GM23338 (cell line): ENCODE measurements around the gene KCNAB1. TPM values are rescaled to one million over a fixed set of nuclear protein-coding genes. Genes with fewer than 3 reads are reported as not detected.

ENCODE experiments used
- ATAC-seq: fragments of 200-7000 bp; cut with Tn5 transposase; 3 replicates; pipeline ENCODE4 v1.9.1; 2020
- DNase-seq: peaks from one replicate; pipeline ENCODE4 v3.0.0-alpha.2; 2015; ENCODE audit warnings: low spot score
- H2AFZ ChIP-seq: fragments of 200-600 bp; sonication (generic); 2 replicates; pipeline ENCODE4 v1.8.0; 2016; ENCODE audit warnings: antibody characterized with exemption, mild to moderate bottlenecking, moderate library complexity
- H3F3A ChIP-seq: fragments of 200-600 bp; sonication (generic); replicated peaks from 2 replicates; pipeline ENCODE4 v1.8.0; 2017; ENCODE audit warnings: antibody characterized with exemption, mixed run types, low read depth
- H3K27ac ChIP-seq: fragments of 200-600 bp; sonication (generic); 2 replicates; pipeline ENCODE4 v1.6.1; 2016; ENCODE audit warnings: low read depth
- H3K27me3 ChIP-seq: fragments of 200-600 bp; sonication (generic); 2 replicates; pipeline ENCODE4 v1.8.0; 2016; ENCODE audit warnings: mild to moderate bottlenecking, mixed run types, moderate library complexity; ENCODE audit not compliant: insufficient read depth
- H3K36me3 ChIP-seq: fragments of 200-600 bp; sonication (generic); 2 replicates; pipeline ENCODE4 v1.8.0; 2016; ENCODE audit warnings: mild to moderate bottlenecking; ENCODE audit not compliant: insufficient read depth
- H3K4me1 ChIP-seq: fragments of 200-600 bp; sonication (generic); 2 replicates; pipeline ENCODE4 v1.8.0; 2016; ENCODE audit warnings: mild to moderate bottlenecking, moderate library complexity; ENCODE audit not compliant: insufficient read depth
- H3K4me2 ChIP-seq: fragments of 200-600 bp; sonication (generic); 2 replicates; pipeline ENCODE4 v1.7.1; 2017; ENCODE audit warnings: mixed run types
- H3K4me3 ChIP-seq: fragments of 200-600 bp; sonication (generic); 2 replicates; pipeline ENCODE4 v1.6.1; 2016; ENCODE audit warnings: mixed run types
- H3K79me2 ChIP-seq: fragments of 200-600 bp; sonication (generic); replicated peaks from 2 replicates; pipeline ENCODE4 v1.8.0; 2017; ENCODE audit warnings: mild to moderate bottlenecking; ENCODE audit not compliant: insufficient read depth
- H3K9me2 ChIP-seq: fragments of 200-600 bp; sonication (generic); 2 replicates; pipeline ENCODE4 v1.8.0; 2017; ENCODE audit not compliant: insufficient read depth
- H4K20me1 ChIP-seq: fragments of 200-600 bp; sonication (generic); replicated peaks from 2 replicates; pipeline ENCODE4 v1.8.0; 2017; ENCODE audit warnings: mild to moderate bottlenecking; ENCODE audit not compliant: insufficient read depth
- H3K27ac Mint-ChIP-seq: 2 replicates; pipeline ENCODE4 v1.8.0; 2020; ENCODE audit warnings: inconsistent platforms, mild to moderate bottlenecking, moderate library complexity, mixed read lengths
- H3K27me3 Mint-ChIP-seq: 3 replicates; pipeline ENCODE4 v1.8.0; 2022; ENCODE audit warnings: low read depth, mild to moderate bottlenecking, moderate library complexity, mixed read lengths, inconsistent platforms; ENCODE audit not compliant: insufficient read depth, poor library complexity
- H3K36me3 Mint-ChIP-seq: 3 replicates; pipeline ENCODE4 v1.8.0; 2021; ENCODE audit warnings: low read depth, mild to moderate bottlenecking, inconsistent platforms, moderate library complexity, mixed read lengths
- H3K4me1 Mint-ChIP-seq: 3 replicates; pipeline ENCODE4 v1.8.0; 2020; ENCODE audit warnings: mild to moderate bottlenecking, inconsistent platforms, mixed read lengths
- H3K4me3 Mint-ChIP-seq: 3 replicates; pipeline ENCODE4 v1.8.0; 2021; ENCODE audit warnings: moderate library complexity, mild to moderate bottlenecking, inconsistent platforms, mixed read lengths
- H3K9me3 Mint-ChIP-seq: 3 replicates; pipeline ENCODE4 v1.8.0; 2020; ENCODE audit warnings: moderate library complexity, mild to moderate bottlenecking, inconsistent platforms, mixed read lengths
- EZH2 ChIP-seq: fragments of 200-600 bp; sonication (generic); IDR thresholded peaks from one replicate; pipeline ENCODE4 v1.8.0; 2017; ENCODE audit warnings: antibody characterized with exemption, mild to moderate bottlenecking, low read depth; ENCODE audit not compliant: unreplicated experiment
- EZH2phosphoT487 ChIP-seq: fragments of 200-600 bp; sonication (generic); IDR thresholded peaks from one replicate; pipeline ENCODE4 v1.8.1; 2018; ENCODE audit warnings: antibody characterized with exemption; ENCODE audit not compliant: unreplicated experiment
- JUNB ChIP-seq: IDR thresholded peaks from one replicate; pipeline ENCODE4 v1.6.1; 2016; ENCODE audit warnings: antibody characterized with exemption; ENCODE audit not compliant: unreplicated experiment
- NANOG ChIP-seq: IDR thresholded peaks from 2 replicates; pipeline ENCODE4 v1.6.1; 2016; ENCODE audit warnings: antibody characterized with exemption, borderline replicate concordance
- POLR2AphosphoS5 ChIP-seq: IDR thresholded peaks from 2 replicates; pipeline ENCODE4 v1.6.1; 2016; ENCODE audit warnings: antibody characterized with exemption, low read depth
- STAT1 ChIP-seq: IDR thresholded peaks from one replicate; pipeline ENCODE4 v1.6.1; 2016; ENCODE audit warnings: antibody characterized with exemption; ENCODE audit not compliant: unreplicated experiment
- ZNF114 ChIP-seq: fragments of 250-450 bp; sonication (Bioruptor Pico); IDR thresholded peaks from 2 replicates; pipeline ENCODE4 v1.5.0; 2020; ENCODE audit warnings: mild to moderate bottlenecking, moderate library complexity
- ZNF331 ChIP-seq: fragments of 250-450 bp; sonication (Bioruptor Pico); IDR thresholded peaks from 2 replicates; pipeline ENCODE4 v1.5.0; 2020; ENCODE audit warnings: low read depth, mild to moderate bottlenecking, moderate library complexity
- polyA plus RNA-seq: library from polyadenylated mRNA; unstranded; fragments of >200 nt; fragmentation: Nextera tagmentation; extraction: Ambion mirVana; gene quantifications from 2 replicates; pipeline ENCODE4 v1.2.1, GENCODE V29; 2016
- total RNA-seq: library from RNA; depleted of rRNA; stranded (reverse); fragments of >200 nt; shearing (Covaris generic); gene quantifications from 2 replicates; pipeline ENCODE4 v1.2.3, GENCODE V29; 2014
- TF ChIP-seq, protein P1 (sequence below): IDR thresholded peaks from one replicate; pipeline ENCODE4 v1.6.1; 2018; ENCODE audit warnings: antibody characterized with exemption; ENCODE audit not compliant: unreplicated experiment
- TF ChIP-seq, protein P2 (sequence below): fragments of 250-450 bp; sonication (Bioruptor Pico); IDR thresholded peaks from 2 replicates; pipeline ENCODE4 v1.5.0; 2020; ENCODE audit warnings: mild to moderate bottlenecking, moderate library complexity
- TF ChIP-seq, protein P3 (sequence below), 2 experiments: fragments of 200-600 bp in 1 of 2; sonication (generic) in 1 of 2; conservative IDR thresholded peaks; 2 replicates each; pipeline versions ENCODE4 v1.5.1 to v1.6.1; 2016 to 2017; ENCODE audit warnings: antibody characterized with exemption in 2 of 2, low read depth in 2 of 2, mild to moderate bottlenecking in 2 of 2, moderate library complexity in 1 of 2

KCNAB1 gene
- total and polyA plus RNA-seq, 2 experiments from 2014 or later: 0.69 to 2.6 TPM

DNA sequence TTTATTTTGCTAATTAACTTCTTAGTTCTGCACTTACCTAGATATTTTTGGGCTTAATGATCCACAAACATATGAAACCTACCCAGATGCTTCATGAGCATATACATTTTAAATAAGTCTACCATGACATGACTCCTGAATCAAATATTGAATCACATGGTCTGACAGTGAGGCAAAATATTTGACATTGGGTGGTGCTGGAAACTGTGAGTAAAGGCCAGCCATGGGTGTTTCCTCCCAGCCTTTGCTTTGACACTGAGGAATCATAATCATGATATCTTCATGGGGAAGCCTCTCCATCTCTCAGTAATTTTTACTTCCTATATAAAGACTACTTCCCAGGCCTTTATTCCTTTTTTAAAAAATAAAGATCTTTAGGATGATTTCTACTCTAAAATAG is 457.4 kb downstream of the KCNAB1 start:
- H3K27ac Mint-ChIP-seq: no peak overlapping the region
- Histone ChIP-seq H3K79me2 (no peaks in the 10 kb centered on the region), H3K9me2 (no peaks in the 10 kb centered on the region), H4K20me1 (no peaks in the 10 kb centered on the region), H3K27ac (no peak overlapping the region), H3K4me1 (peaks cover 7% of the 10 kb centered on the region), H2AFZ (no peak overlapping the region), H3K27me3 (no peaks in the 10 kb centered on the region), H3K4me3 (no peak overlapping the region), H3K4me2 (no peak overlapping the region), H3K36me3 (no peaks in the 10 kb centered on the region), H3F3A (no peaks in the 10 kb centered on the region)
- H3K27me3 Mint-ChIP-seq: peaks cover 1% of the 10 kb centered on the region
- DNase-seq (no peak), ATAC-seq (no peak)
- no peak overlapping the region for H3K4me3 Mint-ChIP-seq
- no peaks in the 10 kb centered on the region for H3K36me3 Mint-ChIP-seq
- H3K9me3 Mint-ChIP-seq: no peaks in the 10 kb centered on the region
- peaks cover 7% of the 10 kb centered on the region; the same call in 2 of the 3 replicates for H3K4me1 Mint-ChIP-seq
- TF ChIP-seq ZNF114 (CRISPR knock-in tag) (no peak), EZH2 (no peak), JUNB (no peak), POLR2AphosphoS5 (no peak), ZNF331 (CRISPR knock-in tag) (no peak), NANOG (no peak), EZH2phosphoT487 (no peak), STAT1 (no peak)
- TF ChIP-seq, protein P1, sequence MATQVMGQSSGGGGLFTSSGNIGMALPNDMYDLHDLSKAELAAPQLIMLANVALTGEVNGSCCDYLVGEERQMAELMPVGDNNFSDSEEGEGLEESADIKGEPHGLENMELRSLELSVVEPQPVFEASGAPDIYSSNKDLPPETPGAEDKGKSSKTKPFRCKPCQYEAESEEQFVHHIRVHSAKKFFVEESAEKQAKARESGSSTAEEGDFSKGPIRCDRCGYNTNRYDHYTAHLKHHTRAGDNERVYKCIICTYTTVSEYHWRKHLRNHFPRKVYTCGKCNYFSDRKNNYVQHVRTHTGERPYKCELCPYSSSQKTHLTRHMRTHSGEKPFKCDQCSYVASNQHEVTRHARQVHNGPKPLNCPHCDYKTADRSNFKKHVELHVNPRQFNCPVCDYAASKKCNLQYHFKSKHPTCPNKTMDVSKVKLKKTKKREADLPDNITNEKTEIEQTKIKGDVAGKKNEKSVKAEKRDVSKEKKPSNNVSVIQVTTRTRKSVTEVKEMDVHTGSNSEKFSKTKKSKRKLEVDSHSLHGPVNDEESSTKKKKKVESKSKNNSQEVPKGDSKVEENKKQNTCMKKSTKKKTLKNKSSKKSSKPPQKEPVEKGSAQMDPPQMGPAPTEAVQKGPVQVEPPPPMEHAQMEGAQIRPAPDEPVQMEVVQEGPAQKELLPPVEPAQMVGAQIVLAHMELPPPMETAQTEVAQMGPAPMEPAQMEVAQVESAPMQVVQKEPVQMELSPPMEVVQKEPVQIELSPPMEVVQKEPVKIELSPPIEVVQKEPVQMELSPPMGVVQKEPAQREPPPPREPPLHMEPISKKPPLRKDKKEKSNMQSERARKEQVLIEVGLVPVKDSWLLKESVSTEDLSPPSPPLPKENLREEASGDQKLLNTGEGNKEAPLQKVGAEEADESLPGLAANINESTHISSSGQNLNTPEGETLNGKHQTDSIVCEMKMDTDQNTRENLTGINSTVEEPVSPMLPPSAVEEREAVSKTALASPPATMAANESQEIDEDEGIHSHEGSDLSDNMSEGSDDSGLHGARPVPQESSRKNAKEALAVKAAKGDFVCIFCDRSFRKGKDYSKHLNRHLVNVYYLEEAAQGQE: no peak
- TF ChIP-seq, protein P2, sequence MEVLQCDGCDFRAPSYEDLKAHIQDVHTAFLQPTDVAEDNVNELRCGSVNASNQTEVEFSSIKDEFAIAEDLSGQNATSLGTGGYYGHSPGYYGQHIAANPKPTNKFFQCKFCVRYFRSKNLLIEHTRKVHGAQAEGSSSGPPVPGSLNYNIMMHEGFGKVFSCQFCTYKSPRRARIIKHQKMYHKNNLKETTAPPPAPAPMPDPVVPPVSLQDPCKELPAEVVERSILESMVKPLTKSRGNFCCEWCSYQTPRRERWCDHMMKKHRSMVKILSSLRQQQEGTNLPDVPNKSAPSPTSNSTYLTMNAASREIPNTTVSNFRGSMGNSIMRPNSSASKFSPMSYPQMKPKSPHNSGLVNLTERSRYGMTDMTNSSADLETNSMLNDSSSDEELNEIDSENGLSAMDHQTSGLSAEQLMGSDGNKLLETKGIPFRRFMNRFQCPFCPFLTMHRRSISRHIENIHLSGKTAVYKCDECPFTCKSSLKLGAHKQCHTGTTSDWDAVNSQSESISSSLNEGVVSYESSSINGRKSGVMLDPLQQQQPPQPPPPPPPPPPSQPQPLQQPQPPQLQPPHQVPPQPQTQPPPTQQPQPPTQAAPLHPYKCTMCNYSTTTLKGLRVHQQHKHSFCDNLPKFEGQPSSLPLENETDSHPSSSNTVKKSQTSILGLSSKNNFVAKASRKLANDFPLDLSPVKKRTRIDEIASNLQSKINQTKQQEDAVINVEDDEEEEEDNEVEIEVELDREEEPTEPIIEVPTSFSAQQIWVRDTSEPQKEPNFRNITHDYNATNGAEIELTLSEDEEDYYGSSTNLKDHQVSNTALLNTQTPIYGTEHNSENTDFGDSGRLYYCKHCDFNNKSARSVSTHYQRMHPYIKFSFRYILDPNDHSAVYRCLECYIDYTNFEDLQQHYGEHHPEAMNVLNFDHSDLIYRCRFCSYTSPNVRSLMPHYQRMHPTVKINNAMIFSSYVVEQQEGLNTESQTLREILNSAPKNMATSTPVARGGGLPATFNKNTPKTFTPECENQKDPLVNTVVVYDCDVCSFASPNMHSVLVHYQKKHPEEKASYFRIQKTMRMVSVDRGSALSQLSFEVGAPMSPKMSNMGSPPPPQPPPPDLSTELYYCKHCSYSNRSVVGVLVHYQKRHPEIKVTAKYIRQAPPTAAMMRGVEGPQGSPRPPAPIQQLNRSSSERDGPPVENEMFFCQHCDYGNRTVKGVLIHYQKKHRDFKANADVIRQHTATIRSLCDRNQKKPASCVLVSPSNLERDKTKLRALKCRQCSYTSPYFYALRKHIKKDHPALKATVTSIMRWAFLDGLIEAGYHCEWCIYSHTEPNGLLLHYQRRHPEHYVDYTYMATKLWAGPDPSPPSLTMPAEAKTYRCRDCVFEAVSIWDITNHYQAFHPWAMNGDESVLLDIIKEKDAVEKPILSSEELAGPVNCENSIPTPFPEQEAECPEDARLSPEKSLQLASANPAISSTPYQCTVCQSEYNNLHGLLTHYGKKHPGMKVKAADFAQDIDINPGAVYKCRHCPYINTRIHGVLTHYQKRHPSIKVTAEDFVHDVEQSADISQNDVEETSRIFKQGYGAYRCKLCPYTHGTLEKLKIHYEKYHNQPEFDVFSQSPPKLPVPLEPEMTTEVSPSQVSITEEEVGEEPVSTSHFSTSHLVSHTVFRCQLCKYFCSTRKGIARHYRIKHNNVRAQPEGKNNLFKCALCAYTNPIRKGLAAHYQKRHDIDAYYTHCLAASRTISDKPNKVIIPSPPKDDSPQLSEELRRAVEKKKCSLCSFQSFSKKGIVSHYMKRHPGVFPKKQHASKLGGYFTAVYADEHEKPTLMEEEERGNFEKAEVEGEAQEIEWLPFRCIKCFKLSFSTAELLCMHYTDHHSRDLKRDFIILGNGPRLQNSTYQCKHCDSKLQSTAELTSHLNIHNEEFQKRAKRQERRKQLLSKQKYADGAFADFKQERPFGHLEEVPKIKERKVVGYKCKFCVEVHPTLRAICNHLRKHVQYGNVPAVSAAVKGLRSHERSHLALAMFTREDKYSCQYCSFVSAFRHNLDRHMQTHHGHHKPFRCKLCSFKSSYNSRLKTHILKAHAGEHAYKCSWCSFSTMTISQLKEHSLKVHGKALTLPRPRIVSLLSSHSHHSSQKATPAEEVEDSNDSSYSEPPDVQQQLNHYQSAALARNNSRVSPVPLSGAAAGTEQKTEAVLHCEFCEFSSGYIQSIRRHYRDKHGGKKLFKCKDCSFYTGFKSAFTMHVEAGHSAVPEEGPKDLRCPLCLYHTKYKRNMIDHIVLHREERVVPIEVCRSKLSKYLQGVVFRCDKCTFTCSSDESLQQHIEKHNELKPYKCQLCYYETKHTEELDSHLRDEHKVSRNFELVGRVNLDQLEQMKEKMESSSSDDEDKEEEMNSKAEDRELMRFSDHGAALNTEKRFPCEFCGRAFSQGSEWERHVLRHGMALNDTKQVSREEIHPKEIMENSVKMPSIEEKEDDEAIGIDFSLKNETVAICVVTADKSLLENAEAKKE (CRISPR knock-in tag): no peak
- TF ChIP-seq, protein P3, sequence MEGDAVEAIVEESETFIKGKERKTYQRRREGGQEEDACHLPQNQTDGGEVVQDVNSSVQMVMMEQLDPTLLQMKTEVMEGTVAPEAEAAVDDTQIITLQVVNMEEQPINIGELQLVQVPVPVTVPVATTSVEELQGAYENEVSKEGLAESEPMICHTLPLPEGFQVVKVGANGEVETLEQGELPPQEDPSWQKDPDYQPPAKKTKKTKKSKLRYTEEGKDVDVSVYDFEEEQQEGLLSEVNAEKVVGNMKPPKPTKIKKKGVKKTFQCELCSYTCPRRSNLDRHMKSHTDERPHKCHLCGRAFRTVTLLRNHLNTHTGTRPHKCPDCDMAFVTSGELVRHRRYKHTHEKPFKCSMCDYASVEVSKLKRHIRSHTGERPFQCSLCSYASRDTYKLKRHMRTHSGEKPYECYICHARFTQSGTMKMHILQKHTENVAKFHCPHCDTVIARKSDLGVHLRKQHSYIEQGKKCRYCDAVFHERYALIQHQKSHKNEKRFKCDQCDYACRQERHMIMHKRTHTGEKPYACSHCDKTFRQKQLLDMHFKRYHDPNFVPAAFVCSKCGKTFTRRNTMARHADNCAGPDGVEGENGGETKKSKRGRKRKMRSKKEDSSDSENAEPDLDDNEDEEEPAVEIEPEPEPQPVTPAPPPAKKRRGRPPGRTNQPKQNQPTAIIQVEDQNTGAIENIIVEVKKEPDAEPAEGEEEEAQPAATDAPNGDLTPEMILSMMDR (conservative IDR thresholded peaks at IDR 0.05; ENCODE audit: low read depth in 2 of 2): no peak
